IPS-15b (cell line): Measurements from ENCODE around the gene MRPL39.

Experiments used
- H3K27me3 ChIP-seq: one replicate; pipeline ENCODE4 v1.6.1; 2013; ENCODE audit warnings: low read length; ENCODE audit not compliant: control insufficient read depth, insufficient read depth
- H3K36me3 ChIP-seq: one replicate; pipeline ENCODE4 v1.6.1; 2013; ENCODE audit warnings: low read length; ENCODE audit not compliant: control insufficient read depth, insufficient read depth
- H3K4me1 ChIP-seq: one replicate; pipeline ENCODE4 v1.6.1; 2013; ENCODE audit warnings: mild to moderate bottlenecking, low read length; ENCODE audit not compliant: control insufficient read depth, insufficient read depth
- H3K4me3 ChIP-seq: one replicate; pipeline ENCODE4 v1.5.1; 2013; ENCODE audit warnings: low read depth, low read length
- H3K9ac ChIP-seq: one replicate; pipeline ENCODE4 v1.6.1; 2013; ENCODE audit warnings: low read depth, mild to moderate bottlenecking, low read length
- H3K9me3 ChIP-seq: one replicate; pipeline ENCODE4 v1.6.1; 2013; ENCODE audit warnings: mild to moderate bottlenecking, low read length; ENCODE audit not compliant: control insufficient read depth, insufficient read depth

The MRPL39 gene

GRCh38 chr21:25607151-25608043 lies at the start of gene MRPL39:
Gene MRPL39, minus strand, starts transcription at chr21:25607481. Its CDS starts 6 bp downstream, at chr21:25607475.
- no peaks in the 10 kb centered on the region for H3K27me3 ChIP-seq
- no peaks in the 10 kb centered on the region for H3K9me3 ChIP-seq
- peak within 1 kb of the TSS; percentile 85 for H3K4me3 ChIP-seq
- H3K9ac ChIP-seq, result peak within 1 kb of the TSS; percentile 95
- peaks cover 5% of the 10 kb centered on the region for H3K4me1 ChIP-seq
- H3K36me3 ChIP-seq, result no peaks in the 10 kb centered on the region

GRCh38 chr21:25656412-25656811 lies 49.1 kb upstream of the MRPL39 start:
- Histone ChIP-seq H3K4me1 (peaks cover 13% of the 10 kb centered on the region), H3K27me3 (no peaks in the 10 kb centered on the region), H3K4me3 (no peak overlapping the region), H3K9me3 (no peaks in the 10 kb centered on the region), H3K36me3 (no peaks in the 10 kb centered on the region), H3K9ac (no peak overlapping the region)

- Histone ChIP-seq H3K36me3 (no peaks in the 10 kb centered on the region), H3K4me3 (no peak overlapping the region), H3K9ac (no peak overlapping the region), H3K9me3 (no peaks in the 10 kb centered on the region), H3K27me3 (no peaks in the 10 kb centered on the region), H3K4me1 (no peaks in the 10 kb centered on the region)
These were observed 41.9 kb upstream of the MRPL39 start for GRCh38 chr21:25649146-25649545.

GRCh38 chr21:25647647-25648046 lies 40.4 kb upstream of the MRPL39 start:
- H3K36me3 ChIP-seq, result no peaks in the 10 kb centered on the region
- H3K4me3 ChIP-seq, result no peak overlapping the region

GRCh38 chr21:25646474-25646873 lies 39.2 kb upstream of the MRPL39 start:
- peaks cover 7% of the 10 kb centered on the region for H3K27me3 ChIP-seq

More at GRCh38 chr21:25647647-25648046, 40.4 kb upstream of the MRPL39 start:
- Histone ChIP-seq H3K9ac (no peak overlapping the region), H3K27me3 (peaks cover 2% of the 10 kb centered on the region), H3K4me1 (no peaks in the 10 kb centered on the region), H3K9me3 (no peaks in the 10 kb centered on the region)

GRCh38 chr21:25643486-25643885 lies 36.2 kb upstream of the MRPL39 start:
- H3K4me3 ChIP-seq, result no peak overlapping the region
- no peaks in the 10 kb centered on the region for H3K4me1 ChIP-seq
- no peak overlapping the region for H3K9ac ChIP-seq
- H3K27me3 ChIP-seq, result peaks cover 25% of the 10 kb centered on the region
- no peaks in the 10 kb centered on the region for H3K9me3 ChIP-seq
- H3K36me3 ChIP-seq, result no peaks in the 10 kb centered on the region

More at GRCh38 chr21:25646474-25646873, 39.2 kb upstream of the MRPL39 start:
- Histone ChIP-seq H3K4me1 (no peaks in the 10 kb centered on the region), H3K36me3 (no peaks in the 10 kb centered on the region), H3K9ac (no peak overlapping the region), H3K4me3 (no peak overlapping the region), H3K9me3 (no peaks in the 10 kb centered on the region)

GRCh38 chr21:25640943-25641292 lies 33.6 kb upstream of the MRPL39 start:
- no peaks in the 10 kb centered on the region for H3K4me1 ChIP-seq
- H3K4me3 ChIP-seq, result no peak overlapping the region
- peaks cover 36% of the 10 kb centered on the region for H3K27me3 ChIP-seq
- H3K9ac ChIP-seq, result no peak overlapping the region
- H3K9me3 ChIP-seq, result no peaks in the 10 kb centered on the region
- H3K36me3 ChIP-seq, result no peaks in the 10 kb centered on the region

GRCh38 chr21:25640202-25640942 lies 33.1 kb upstream of the MRPL39 start:
- H3K36me3 ChIP-seq, result no peaks in the 10 kb centered on the region
- H3K4me1 ChIP-seq, result no peaks in the 10 kb centered on the region
- peak overlapping the region; percentile 75 for H3K4me3 ChIP-seq
- H3K9me3 ChIP-seq, result no peaks in the 10 kb centered on the region
- H3K27me3 ChIP-seq, result peaks cover 36% of the 10 kb centered on the region
- H3K9ac ChIP-seq, result peak overlapping the region; percentile 55

- Histone ChIP-seq H3K9ac (peak overlapping the region; percentile 32), H3K9me3 (no peaks in the 10 kb centered on the region), H3K4me3 (peak overlapping the region; percentile 75), H3K4me1 (no peaks in the 10 kb centered on the region), H3K27me3 (peaks cover 36% of the 10 kb centered on the region), H3K36me3 (no peaks in the 10 kb centered on the region)
These were observed 32.4 kb upstream of the MRPL39 start for GRCh38 chr21:25639551-25640201.

GRCh38 chr21:25638660-25639550 lies 31.6 kb upstream of the MRPL39 start, which contains the start of gene JAM2:
Gene JAM2, plus strand, starts transcription at chr21:25639258. Its CDS starts 564 bp downstream, at chr21:25639822.
- peak within 1 kb of the TSS; percentile 75 for H3K4me3 ChIP-seq
- peaks cover 2% of the 10 kb centered on the region for H3K4me1 ChIP-seq
- no peaks in the 10 kb centered on the region for H3K9me3 ChIP-seq
- H3K36me3 ChIP-seq, result no peaks in the 10 kb centered on the region
- H3K9ac ChIP-seq, result peak within 1 kb of the TSS; percentile 32
- peaks cover 36% of the 10 kb centered on the region for H3K27me3 ChIP-seq
